Stomach (tissue), 9 donors: Measurements from ENCODE around the gene NRG2. TPM values are rescaled to one million over a fixed set of nuclear protein-coding genes. Genes with fewer than 3 reads are reported as not detected.

Experiments used
- DNase-seq, 2 donors: peaks; one replicate each; pipeline versions ENCODE4 v3.0.0 to v3.0.0-alpha.2; 2013 to 2019
- H3K27ac ChIP-seq, 5 donors: fragments of 200-600 bp in 4 of 5; sonication (generic) in 4 of 5; one replicate each; pipeline ENCODE4 v1.5.1; 2013 to 2019; ENCODE audit warnings: mild to moderate bottlenecking in 1 of 5, moderate library complexity in 1 of 5
- H3K27me3 ChIP-seq, 3 donors: fragments of 200-600 bp; sonication (generic); one replicate each; pipeline ENCODE4 v1.5.1; 2017 to 2019; ENCODE audit warnings: mixed run types in 1 of 3
- H3K36me3 ChIP-seq, 4 donors: fragments of 200-600 bp; sonication (generic); 1 replicate in 3 of 4; 2 replicates in 1 of 4; pipeline ENCODE4 v1.5.1; 2016 to 2019
- H3K4me1 ChIP-seq, 4 donors: fragments of 200-600 bp; sonication (generic); one replicate each; pipeline ENCODE4 v1.5.1; 2016 to 2019
- H3K4me3 ChIP-seq, 4 donors: fragments of 200-600 bp; sonication (generic) in 3 of 4; one replicate each; pipeline ENCODE4 v1.5.1; 2016 to 2019; ENCODE audit warnings: mild to moderate bottlenecking in 1 of 4
- H3K9me3 ChIP-seq, 4 donors: fragments of 200-600 bp; sonication (generic); one replicate each; pipeline ENCODE4 v1.5.1; 2016 to 2019
- CTCF ChIP-seq, 7 experiments: fragments of 450-650 bp in 4 of 7; fragments of 200-600 bp in 3 of 7; sonication (generic) in 3 of 7; IDR thresholded peaks; one replicate each; pipeline ENCODE4 v1.5.1; 2016 to 2019; ENCODE audit warnings: antibody characterized with exemption in 7 of 7, control low read depth in 2 of 7, mild to moderate bottlenecking in 1 of 7
- EP300 ChIP-seq: sonication (generic); formaldehyde crosslinking; IDR thresholded peaks from one replicate; pipeline ENCODE4 v1.6.1; 2017; ENCODE audit warnings: antibody characterized with exemption
- POLR2A ChIP-seq, 4 donors: fragments of 450-650 bp; IDR thresholded peaks; one replicate each; pipeline ENCODE4 v1.6.1; 2016; ENCODE audit warnings: antibody characterized with exemption in 4 of 4, control low read depth in 2 of 4, mild to moderate bottlenecking in 1 of 4, moderate library complexity in 1 of 4
- POLR2AphosphoS5 ChIP-seq, 3 donors: sonication (generic); formaldehyde crosslinking; IDR thresholded peaks; one replicate each; pipeline ENCODE4 v1.6.1; 2016; ENCODE audit warnings: antibody characterized with exemption in 3 of 3
- WGBS, 5 donors: extraction: QIAGEN DNeasy Blood & Tissue Kit in 3 of 5; methylation state at CpG; one replicate each; pipeline versions ENCODE4 v1.1.5 to v1.1.7; 2013 to 2018; 5-methylcytosine and 5-hydroxymethylcytosine counted together
- intact Hi-C: fragments of 100-400 bp; cut with DNase I; formaldehyde crosslinking; loops from one replicate; pipeline ENCODE4 v1.15.1; 2023; ENCODE audit warnings: low total_unique reads
- polyA plus RNA-seq, 3 donors: library from polyadenylated mRNA; stranded (reverse); fragments of 200-250 nt; gene quantifications; one replicate each; pipeline ENCODE4 v1.2.3, GENCODE V29; 2013
- total RNA-seq, 5 donors: library from RNA; depleted of rRNA; stranded (reverse); fragments of >200 nt; gene quantifications; one replicate each; pipeline versions ENCODE4 v1.1.0 to v1.2.3, GENCODE V29; 2014 to 2016
- donor health status: healthy with polysubstance abuse.
- donor health status: Bipolar disorder and iron deficiency.
- donor health status: healthy.

NRG2 gene
- total and polyA plus RNA-seq, 8 donors: 0.25 to 22.2 (median 1.2) TPM; not detected in 1

- no peak for DNase-seq
- Histone ChIP-seq H3K4me3 (no peak overlapping the region), H3K27ac (no peak overlapping the region), H3K27me3 (no peaks in the 10 kb centered on the region), H3K4me1 (peaks cover 0 to 13% (median 4%) of the 10 kb centered on the region in 4 donors), H3K9me3 (no peaks in the 10 kb centered on the region), H3K36me3 (no peaks in the 10 kb centered on the region)
- 84 to 92% (median 86%) methylated on average over 9 of the region's 9 CpGs for WGBS, 5 donors
- intact Hi-C loops: no loop called here
- TF ChIP-seq POLR2A (IDR thresholded peaks at IDR 0.05) (no peak), CTCF (IDR thresholded peaks at IDR 0.05) (no peak), POLR2AphosphoS5 (IDR thresholded peaks at IDR 0.05) (no peak), EP300 (no peak)
These were observed 171.5 kb downstream of the NRG2 start for GRCh38 chr5:139871614-139872013.

- TF ChIP-seq CTCF (IDR thresholded peaks at IDR 0.05) (no peak), EP300 (no peak), POLR2A (IDR thresholded peaks at IDR 0.05) (no peak), POLR2AphosphoS5 (IDR thresholded peaks at IDR 0.05) (no peak)
- no peak for DNase-seq
- Histone ChIP-seq H3K4me1 (peaks cover 0 to 13% (median 4%) of the 10 kb centered on the region in 4 donors), H3K4me3 (no peak overlapping the region), H3K9me3 (no peaks in the 10 kb centered on the region), H3K27me3 (no peaks in the 10 kb centered on the region), H3K36me3 (no peaks in the 10 kb centered on the region), H3K27ac (no peak overlapping the region)
- 88 to 100% (median 93%) methylated on average over 1 of the region's 1 CpG for WGBS, 5 donors
- intact Hi-C loops: no loop called here
These were observed 172.4 kb downstream of the NRG2 start for GRCh38 chr5:139870677-139871076.

- WGBS, 5 donors: 37 to 53% (median 46%) methylated on average over 9 of the region's 9 CpGs
- peaks cover under 1 to 13% (median 5%) of the 10 kb centered on the region in 4 donors for H3K4me1 ChIP-seq
- intact Hi-C loops: no loop called here
These were observed 173.9 kb downstream of the NRG2 start for GRCh38 chr5:139869042-139869790.

GRCh38 chr5:139867581-139867980 is 175.5 kb downstream of the NRG2 start:
- no peaks in the 10 kb centered on the region for H3K27me3 ChIP-seq
- intact Hi-C loops: no loop called here
- H3K9me3 ChIP-seq: no peaks in the 10 kb centered on the region
- DNase-seq: no peak
- TF ChIP-seq EP300 (no peak), POLR2A (IDR thresholded peaks at IDR 0.05) (no peak), CTCF (IDR thresholded peaks at IDR 0.05) (no peak), POLR2AphosphoS5 (IDR thresholded peaks at IDR 0.05) (no peak)
- no peaks in the 10 kb centered on the region for H3K36me3 ChIP-seq
- no peak overlapping the region for H3K27ac ChIP-seq
- no peak overlapping the region for H3K4me3 ChIP-seq
- H3K4me1 ChIP-seq: peaks cover 8 to 27% (median 13%) of the 10 kb centered on the region in 4 donors

More at GRCh38 chr5:139869042-139869790, 173.9 kb downstream of the NRG2 start:
- H3K4me3 ChIP-seq: no peak overlapping the region
- no peak for DNase-seq
- no peaks in the 10 kb centered on the region for H3K9me3 ChIP-seq
- peak overlapping the region in 1 of 5 donors; percentile 58 for H3K27ac ChIP-seq
- no peaks in the 10 kb centered on the region for H3K27me3 ChIP-seq
- TF ChIP-seq POLR2AphosphoS5 (IDR thresholded peaks at IDR 0.05) (no peak), CTCF (IDR thresholded peaks at IDR 0.05) (no peak), EP300 (no peak), POLR2A (IDR thresholded peaks at IDR 0.05) (no peak)
- H3K36me3 ChIP-seq: no peaks in the 10 kb centered on the region
